SU-DHL-6 (cell line): ENCODE data around the gene SP2.
"Not testable (repeated sequence)": the region's sequence is repeated elsewhere in the genome, so short reads cannot be mapped to it uniquely, and the experiment has no call there.

ENCODE experiments used
- H2AFZ ChIP-seq: fragments of 200-600 bp; sonication (generic); 2 replicates; pipeline ENCODE4 v1.6.1; 2014; ENCODE audit warnings: low read depth, mild to moderate bottlenecking, moderate library complexity, mixed read lengths, antibody characterized with exemption, low read length; ENCODE audit not compliant: severe bottlenecking
- H3F3A ChIP-seq: fragments of 200-600 bp; shearing (Covaris generic); 2 replicates; pipeline ENCODE4 v1.6.0; 2016; ENCODE audit warnings: antibody characterized with exemption, mild to moderate bottlenecking; ENCODE audit not compliant: insufficient read depth
- H3K27ac ChIP-seq: fragments of 200-600 bp; sonication (generic); 2 replicates; pipeline ENCODE4 v1.5.1; 2016; ENCODE audit warnings: low read depth, mild to moderate bottlenecking, low read length, moderate library complexity, mixed read lengths
- H3K27me3 ChIP-seq: fragments of 200-600 bp; sonication (generic), shearing (Covaris generic); 2 replicates; pipeline ENCODE4 v1.6.0; 2014; ENCODE audit warnings: mild to moderate bottlenecking, low read length
- H3K36me3 ChIP-seq: fragments of 200-600 bp; sonication (generic); 2 replicates; pipeline ENCODE4 v1.6.1; 2014; ENCODE audit warnings: mild to moderate bottlenecking, low read length, mixed read lengths
- H3K4me2 ChIP-seq: fragments of 300-600, 200-600 bp; shearing (Covaris generic), sonication (generic); 2 replicates; pipeline ENCODE4 v1.6.0; 2014; ENCODE audit warnings: low read length, low read depth, mild to moderate bottlenecking; ENCODE audit not compliant: poor library complexity, severe bottlenecking
- H3K4me3 ChIP-seq: fragments of 200-600 bp; sonication (generic); 2 replicates; pipeline ENCODE4 v1.5.1; 2014; ENCODE audit warnings: antibody characterized with exemption, low read length, mild to moderate bottlenecking, mixed read lengths; ENCODE audit not compliant: insufficient read depth, poor library complexity, severe bottlenecking
- H3K79me2 ChIP-seq: fragments of 200-600 bp; sonication (generic); 2 replicates; pipeline ENCODE4 v1.6.1; 2014; ENCODE audit warnings: mild to moderate bottlenecking, low read length, moderate library complexity; ENCODE audit not compliant: insufficient read depth
- H3K9ac ChIP-seq: fragments of 200-600 bp; sonication (generic); 2 replicates; pipeline ENCODE4 v1.7.0; 2014; ENCODE audit warnings: mild to moderate bottlenecking, low read length
- H3K9me2 ChIP-seq: fragments of 200-600 bp; sonication (generic); replicated peaks from 2 replicates; pipeline ENCODE4 v1.6.1; 2014; ENCODE audit warnings: low read length; ENCODE audit not compliant: insufficient read depth
- H3K9me3 ChIP-seq: fragments of 200-600 bp; sonication (generic); 2 replicates; pipeline ENCODE4 v1.6.1; 2014; ENCODE audit warnings: low read length, mixed read lengths; ENCODE audit not compliant: insufficient read depth
- H4K20me1 ChIP-seq: fragments of 200-600 bp; sonication (generic); 2 replicates; pipeline ENCODE4 v1.6.1; 2014; ENCODE audit warnings: low read depth, mild to moderate bottlenecking, antibody characterized with exemption, low read length, moderate library complexity, mixed read lengths
- EZH2phosphoT487 ChIP-seq: fragments of 200-600 bp; sonication (generic), shearing (Covaris generic); conservative IDR thresholded peaks from 2 replicates; pipeline ENCODE4 v1.6.1; 2018; ENCODE audit warnings: mild to moderate bottlenecking, antibody characterized with exemption, low read length, moderate library complexity, mixed read lengths
- TF ChIP-seq, protein P1 (sequence below): fragments of 200-600 bp; sonication (generic); IDR thresholded peaks from one replicate; pipeline ENCODE4 v1.5.1; 2017; ENCODE audit warnings: antibody characterized with exemption, mild to moderate bottlenecking, low read length, moderate library complexity; ENCODE audit not compliant: insufficient read depth, poor library complexity, severe bottlenecking

SP2 gene

DNA sequence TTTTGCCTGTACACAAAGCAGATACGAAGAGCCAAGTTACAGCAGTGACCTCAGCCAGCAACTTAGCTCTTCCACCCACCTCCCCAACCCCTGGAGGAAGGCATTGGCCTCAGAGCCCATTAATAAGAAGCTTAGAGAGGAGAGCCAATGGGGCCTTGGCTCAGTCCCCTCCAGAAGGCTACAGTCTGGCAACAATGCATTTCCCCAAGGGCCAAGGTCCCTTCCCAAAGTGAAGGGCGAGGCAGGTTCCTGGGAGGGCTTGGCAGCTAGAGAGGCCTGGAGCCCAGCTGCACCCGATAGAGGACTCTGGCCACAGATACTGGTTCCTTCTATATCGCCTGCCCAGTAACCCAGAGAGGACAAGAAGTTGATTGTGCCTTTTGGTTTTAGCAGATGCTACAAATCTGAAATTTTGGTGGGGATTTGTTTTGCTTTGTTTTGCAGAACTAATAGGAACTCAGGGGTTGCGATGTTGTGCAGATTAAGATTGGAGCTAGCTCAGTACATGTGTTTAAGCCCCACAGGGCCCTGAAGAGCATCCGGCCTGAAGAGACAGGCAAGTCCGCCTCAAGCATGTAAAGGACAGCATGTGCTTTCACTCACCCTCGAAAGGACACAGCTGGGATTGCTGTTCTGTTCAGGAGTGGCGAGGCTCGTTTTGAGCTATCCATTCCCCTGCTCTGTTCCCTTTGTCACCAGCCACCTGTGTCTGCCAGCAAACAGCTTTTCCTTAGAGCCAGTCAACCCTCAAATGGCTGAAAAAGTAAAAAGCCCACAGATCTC lies 33.4 kb downstream of the SP2 start:
- TF ChIP-seq, protein P1, sequence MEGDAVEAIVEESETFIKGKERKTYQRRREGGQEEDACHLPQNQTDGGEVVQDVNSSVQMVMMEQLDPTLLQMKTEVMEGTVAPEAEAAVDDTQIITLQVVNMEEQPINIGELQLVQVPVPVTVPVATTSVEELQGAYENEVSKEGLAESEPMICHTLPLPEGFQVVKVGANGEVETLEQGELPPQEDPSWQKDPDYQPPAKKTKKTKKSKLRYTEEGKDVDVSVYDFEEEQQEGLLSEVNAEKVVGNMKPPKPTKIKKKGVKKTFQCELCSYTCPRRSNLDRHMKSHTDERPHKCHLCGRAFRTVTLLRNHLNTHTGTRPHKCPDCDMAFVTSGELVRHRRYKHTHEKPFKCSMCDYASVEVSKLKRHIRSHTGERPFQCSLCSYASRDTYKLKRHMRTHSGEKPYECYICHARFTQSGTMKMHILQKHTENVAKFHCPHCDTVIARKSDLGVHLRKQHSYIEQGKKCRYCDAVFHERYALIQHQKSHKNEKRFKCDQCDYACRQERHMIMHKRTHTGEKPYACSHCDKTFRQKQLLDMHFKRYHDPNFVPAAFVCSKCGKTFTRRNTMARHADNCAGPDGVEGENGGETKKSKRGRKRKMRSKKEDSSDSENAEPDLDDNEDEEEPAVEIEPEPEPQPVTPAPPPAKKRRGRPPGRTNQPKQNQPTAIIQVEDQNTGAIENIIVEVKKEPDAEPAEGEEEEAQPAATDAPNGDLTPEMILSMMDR, result no peak
- TF ChIP-seq EZH2phosphoT487, result no peak
- Histone ChIP-seq H2AFZ (no peak overlapping the region), H3K27ac (no peak overlapping the region), H4K20me1 (no peaks in the 10 kb centered on the region), H3K9ac (no peak overlapping the region), H3K4me3 (no peak overlapping the region), H3K79me2 (no peaks in the 10 kb centered on the region), H3K9me3 (no peaks in the 10 kb centered on the region), H3F3A (no peaks in the 10 kb centered on the region), H3K27me3 (no peaks in the 10 kb centered on the region), H3K36me3 (no peaks in the 10 kb centered on the region), H3K9me2 (no peaks in the 10 kb centered on the region), H3K4me2 (no peak overlapping the region)

DNA sequence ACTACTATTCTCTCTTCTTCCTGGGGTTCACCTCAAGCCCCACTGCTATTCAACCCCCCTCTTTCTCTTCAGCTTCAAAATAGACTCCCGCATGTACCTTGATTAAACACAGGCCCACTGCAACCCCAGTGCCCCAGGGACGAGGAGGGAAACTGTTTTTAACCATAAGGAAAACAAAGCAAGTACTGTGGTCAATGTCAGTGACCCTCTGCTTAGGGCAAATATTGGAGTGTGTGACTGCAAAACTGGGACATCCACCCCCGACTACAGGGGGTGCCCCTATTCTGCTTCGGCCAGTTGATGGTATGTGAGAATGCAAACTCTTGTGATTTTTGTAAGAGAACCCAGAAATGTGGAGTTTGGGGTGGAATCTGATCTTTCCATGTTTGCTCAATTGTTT lies 35.8 kb downstream of the SP2 start:
- TF ChIP-seq, protein P1, result no peak
- TF ChIP-seq EZH2phosphoT487, result no peak
- H3K36me3 ChIP-seq, result no peaks in the 10 kb centered on the region

DNA sequence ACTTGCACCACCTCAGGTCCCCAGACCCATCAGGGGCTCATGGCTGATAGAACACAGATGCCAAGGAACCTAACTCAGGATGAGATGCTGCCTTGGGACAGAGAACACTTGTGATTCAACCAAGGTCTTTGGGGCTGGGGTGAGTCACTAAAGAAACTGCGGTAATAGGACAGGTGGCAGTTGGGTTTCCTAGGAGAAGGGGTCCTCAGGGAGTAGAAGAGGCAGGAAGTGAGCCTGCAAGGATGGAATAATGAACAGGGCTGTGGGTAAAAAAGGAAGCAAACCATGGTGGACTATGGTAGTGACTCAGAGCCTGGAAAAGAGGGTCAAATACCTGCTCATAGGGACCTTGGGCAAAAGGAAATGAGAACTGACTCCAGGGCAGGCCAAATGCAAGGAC lies 38.8 kb downstream of the SP2 start:
- TF ChIP-seq, protein P1, result no peak
- TF ChIP-seq EZH2phosphoT487, result no peak
- H3F3A ChIP-seq, result peaks cover 2% of the 10 kb centered on the region
- H3K36me3 ChIP-seq, result no peaks in the 10 kb centered on the region
- no peak overlapping the region for H3K4me2 ChIP-seq
- no peaks in the 10 kb centered on the region for H3K9me2 ChIP-seq
- no peak overlapping the region for H3K9ac ChIP-seq
- H3K27ac ChIP-seq, result no peak overlapping the region
- H2AFZ ChIP-seq, result no peak overlapping the region
- H4K20me1 ChIP-seq, result no peaks in the 10 kb centered on the region
- H3K79me2 ChIP-seq, result no peaks in the 10 kb centered on the region
- H3K27me3 ChIP-seq, result no peaks in the 10 kb centered on the region
- no peak overlapping the region for H3K4me3 ChIP-seq
- no peaks in the 10 kb centered on the region for H3K9me3 ChIP-seq

More for the DNA sequence above, 35.8 kb downstream of the SP2 start:
- Histone ChIP-seq H2AFZ (no peak overlapping the region), H3F3A (no peaks in the 10 kb centered on the region), H3K4me2 (no peak overlapping the region), H3K4me3 (no peak overlapping the region), H3K9ac (no peak overlapping the region), H3K9me2 (no peaks in the 10 kb centered on the region), H3K27ac (no peak overlapping the region), H3K79me2 (no peaks in the 10 kb centered on the region), H3K27me3 (no peaks in the 10 kb centered on the region), H4K20me1 (no peaks in the 10 kb centered on the region), H3K9me3 (no peaks in the 10 kb centered on the region)

DNA sequence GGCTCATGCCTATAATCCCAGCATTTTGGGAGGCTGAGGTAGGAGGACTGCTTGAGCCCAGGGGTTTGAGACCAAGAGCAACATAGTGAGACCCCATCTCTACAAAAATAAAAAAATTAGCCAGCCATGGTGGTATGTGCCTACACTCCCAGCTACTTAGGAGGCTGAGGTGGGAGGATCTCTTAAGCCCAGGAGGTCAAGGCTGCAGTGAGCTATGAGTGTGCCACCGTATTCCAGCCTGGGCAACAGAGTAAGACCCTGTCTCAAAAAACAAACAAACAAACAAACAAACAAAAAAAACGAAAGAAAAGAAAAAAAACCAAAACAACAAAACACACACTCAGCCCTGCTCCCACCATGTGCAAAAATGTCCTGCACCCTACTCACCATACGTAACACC lies 39.4 kb downstream of the SP2 start:
- not testable (repeated sequence) for H3K27ac ChIP-seq, H3K4me2 ChIP-seq, H3K4me3 ChIP-seq, H3K9me3 ChIP-seq, H3K36me3 ChIP-seq, H3K79me2 ChIP-seq, H3K27me3 ChIP-seq, H2AFZ ChIP-seq, H4K20me1 ChIP-seq, H3F3A ChIP-seq, H3K9ac ChIP-seq, H3K9me2 ChIP-seq
